OCI-LY1 (cell line): Measurements from ENCODE around the gene AGAP1.

Experiments
- EZH2 ChIP-seq: fragments of 200-600 bp; sonication (generic), shearing (Covaris generic); IDR thresholded peaks from 2 replicates; pipeline ENCODE4 v1.8.0; 2017; ENCODE audit warnings: borderline replicate concordance, mixed run types, mild to moderate bottlenecking, antibody characterized with exemption, low read length, moderate library complexity, mixed read lengths
- TF ChIP-seq, protein P1 (sequence below): fragments of 200-600 bp; sonication (generic), shearing (Covaris generic); IDR thresholded peaks from 2 replicates; pipeline ENCODE4 v1.5.1; 2017; ENCODE audit warnings: mild to moderate bottlenecking, antibody characterized with exemption, low read length, moderate library complexity, mixed read lengths

DNA sequence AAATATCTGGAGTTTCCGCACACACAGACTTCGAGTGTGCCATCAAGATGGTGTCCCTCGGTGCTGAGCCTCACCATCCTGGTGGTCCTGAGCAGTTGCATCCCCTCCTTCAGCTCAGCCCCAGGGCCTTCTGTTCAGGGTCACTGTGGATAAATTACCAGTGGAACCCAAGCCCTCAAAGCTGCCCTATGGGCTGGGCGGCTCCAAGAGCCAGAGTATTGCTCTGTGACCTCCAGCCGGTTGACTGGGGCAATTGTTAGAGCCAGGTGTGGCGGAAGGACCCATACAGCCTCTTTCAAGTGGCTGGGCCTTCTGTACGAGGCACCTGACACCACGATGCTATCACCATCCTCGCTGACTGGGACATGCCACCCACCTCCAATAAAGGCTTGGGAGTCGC is 458.9 kb downstream of the AGAP1 start:
- TF ChIP-seq, protein P1, sequence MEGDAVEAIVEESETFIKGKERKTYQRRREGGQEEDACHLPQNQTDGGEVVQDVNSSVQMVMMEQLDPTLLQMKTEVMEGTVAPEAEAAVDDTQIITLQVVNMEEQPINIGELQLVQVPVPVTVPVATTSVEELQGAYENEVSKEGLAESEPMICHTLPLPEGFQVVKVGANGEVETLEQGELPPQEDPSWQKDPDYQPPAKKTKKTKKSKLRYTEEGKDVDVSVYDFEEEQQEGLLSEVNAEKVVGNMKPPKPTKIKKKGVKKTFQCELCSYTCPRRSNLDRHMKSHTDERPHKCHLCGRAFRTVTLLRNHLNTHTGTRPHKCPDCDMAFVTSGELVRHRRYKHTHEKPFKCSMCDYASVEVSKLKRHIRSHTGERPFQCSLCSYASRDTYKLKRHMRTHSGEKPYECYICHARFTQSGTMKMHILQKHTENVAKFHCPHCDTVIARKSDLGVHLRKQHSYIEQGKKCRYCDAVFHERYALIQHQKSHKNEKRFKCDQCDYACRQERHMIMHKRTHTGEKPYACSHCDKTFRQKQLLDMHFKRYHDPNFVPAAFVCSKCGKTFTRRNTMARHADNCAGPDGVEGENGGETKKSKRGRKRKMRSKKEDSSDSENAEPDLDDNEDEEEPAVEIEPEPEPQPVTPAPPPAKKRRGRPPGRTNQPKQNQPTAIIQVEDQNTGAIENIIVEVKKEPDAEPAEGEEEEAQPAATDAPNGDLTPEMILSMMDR: no peak
- TF ChIP-seq EZH2: no peak
